Suprapubic skin (tissue), 4 donors: Measurements from ENCODE around the gene TBL2. TPM values are rescaled to one million over a fixed set of nuclear protein-coding genes. Genes with fewer than 3 reads are reported as not detected.
"Not testable (repeated sequence)": the region's sequence is repeated elsewhere in the genome, so short reads cannot be mapped to it uniquely, and the experiment has no call there.

ENCODE experiments used
- DNase-seq, 2 donors: peaks; one replicate each; pipeline ENCODE4 v3.0.0-alpha.2; 2019; ENCODE audit warnings: low spot score in 2 of 2
- H3K27ac ChIP-seq: fragments of 200-600 bp; sonication (generic); one replicate; pipeline ENCODE4 v1.5.1; 2019
- H3K27me3 ChIP-seq: fragments of 200-600 bp; sonication (generic); one replicate; pipeline ENCODE4 v1.5.1; 2019
- H3K36me3 ChIP-seq: fragments of 200-600 bp; sonication (generic); one replicate; pipeline ENCODE4 v1.5.1; 2019
- H3K4me1 ChIP-seq: fragments of 200-600 bp; sonication (generic); one replicate; pipeline ENCODE4 v1.5.1; 2019
- H3K4me3 ChIP-seq: fragments of 200-600 bp; sonication (generic); one replicate; pipeline ENCODE4 v1.5.1; 2019; ENCODE audit warnings: mild to moderate bottlenecking
- H3K9me3 ChIP-seq: fragments of 200-600 bp; sonication (generic); one replicate; pipeline ENCODE4 v1.5.1; 2019
- EP300 ChIP-seq: sonication (generic); formaldehyde crosslinking; IDR thresholded peaks from one replicate; pipeline ENCODE4 v1.6.1; 2017; ENCODE audit warnings: antibody characterized with exemption
- POLR2A ChIP-seq, 2 donors: fragments of 450-650 bp; IDR thresholded peaks; one replicate each; pipeline ENCODE4 v1.6.1; 2017; ENCODE audit warnings: antibody characterized with exemption in 2 of 2, mild to moderate bottlenecking in 2 of 2, moderate library complexity in 2 of 2
- POLR2AphosphoS5 ChIP-seq, 3 donors: sonication (generic); formaldehyde crosslinking; IDR thresholded peaks; one replicate each; pipeline ENCODE4 v1.6.1; 2017; ENCODE audit warnings: antibody characterized with exemption in 3 of 3
- WGBS: methylation state at CpG from one replicate; pipeline ENCODE4 v1.1.5; 2018; 5-methylcytosine and 5-hydroxymethylcytosine counted together
- total RNA-seq, 4 donors: library from RNA; depleted of rRNA; stranded (reverse); fragments of >200 nt; gene quantifications; one replicate each; pipeline ENCODE4 v1.1.0, GENCODE V29; 2016
- TF ChIP-seq, protein P1 (sequence below), 2 donors: fragments of 200-600 bp in 1 of 2; fragments of 450-650 bp in 1 of 2; sonication (generic) in 1 of 2; IDR thresholded peaks; one replicate each; pipeline ENCODE4 v1.5.1; 2016 to 2019; ENCODE audit warnings: antibody characterized with exemption in 2 of 2, mild to moderate bottlenecking in 1 of 2, moderate library complexity in 1 of 2

Gene TBL2
- total RNA-seq, 4 donors from 2014 or later = 23.3 to 43.3 (median 40.8) TPM

DNA sequence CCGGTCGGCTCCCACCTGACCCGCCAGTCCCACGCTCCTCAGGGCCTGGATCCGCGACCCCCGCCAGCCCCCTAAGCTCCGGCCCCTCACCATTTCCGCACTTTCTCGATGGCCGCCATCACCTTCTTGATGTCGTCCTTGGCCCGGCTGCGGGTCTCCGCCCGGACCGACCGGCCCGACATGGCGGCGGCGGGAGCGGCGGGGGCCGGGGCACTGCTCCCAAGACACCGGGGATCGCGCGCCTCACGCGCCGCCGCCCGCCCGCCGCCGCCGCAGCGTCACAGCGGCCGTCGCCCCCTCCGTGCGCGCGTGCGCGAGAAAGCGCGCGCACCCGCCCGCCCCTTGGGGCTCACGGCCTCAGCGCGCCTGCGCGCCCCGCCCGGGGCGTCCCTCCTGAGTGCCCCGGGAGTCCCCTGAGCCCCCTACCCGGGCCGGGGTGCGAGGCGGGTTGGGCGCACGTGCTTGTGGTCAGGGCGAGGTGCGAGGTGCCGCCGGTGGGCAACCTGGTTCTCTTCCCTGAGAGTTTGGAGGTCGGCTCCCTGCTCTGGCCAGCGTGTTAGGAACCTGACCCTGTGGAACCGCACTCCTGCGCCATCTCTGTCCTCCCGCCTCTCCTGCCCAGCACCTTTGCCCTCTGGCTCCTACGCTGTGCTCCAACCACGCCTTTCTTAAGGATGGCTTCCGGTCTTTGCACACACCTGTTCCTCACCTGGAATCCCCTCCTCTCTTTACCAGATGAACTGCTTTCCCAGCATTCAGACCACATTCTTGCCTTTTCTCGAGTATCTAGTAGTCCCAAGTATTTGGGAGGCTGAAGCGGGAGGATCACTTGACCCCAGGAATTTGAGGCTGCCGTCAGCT lies 20.8 kb downstream of the TBL2 start, which contains the start of gene BCL7B:
Gene BCL7B (minus strand): TSS at position 294 of the 861 bp plus-strand sequence. CDS start 112 bp downstream, at position 182.
- peaks cover 25% of the 10 kb centered on the region for H3K4me1 ChIP-seq
- H3K27ac ChIP-seq = peak within 1 kb of the TSS; percentile 100
- peak; percentile 85 for DNase-seq
- no peaks in the 10 kb centered on the region for H3K9me3 ChIP-seq
- WGBS = 14% methylated on average over 18 of the region's 83 CpGs
- TF ChIP-seq, protein P1, sequence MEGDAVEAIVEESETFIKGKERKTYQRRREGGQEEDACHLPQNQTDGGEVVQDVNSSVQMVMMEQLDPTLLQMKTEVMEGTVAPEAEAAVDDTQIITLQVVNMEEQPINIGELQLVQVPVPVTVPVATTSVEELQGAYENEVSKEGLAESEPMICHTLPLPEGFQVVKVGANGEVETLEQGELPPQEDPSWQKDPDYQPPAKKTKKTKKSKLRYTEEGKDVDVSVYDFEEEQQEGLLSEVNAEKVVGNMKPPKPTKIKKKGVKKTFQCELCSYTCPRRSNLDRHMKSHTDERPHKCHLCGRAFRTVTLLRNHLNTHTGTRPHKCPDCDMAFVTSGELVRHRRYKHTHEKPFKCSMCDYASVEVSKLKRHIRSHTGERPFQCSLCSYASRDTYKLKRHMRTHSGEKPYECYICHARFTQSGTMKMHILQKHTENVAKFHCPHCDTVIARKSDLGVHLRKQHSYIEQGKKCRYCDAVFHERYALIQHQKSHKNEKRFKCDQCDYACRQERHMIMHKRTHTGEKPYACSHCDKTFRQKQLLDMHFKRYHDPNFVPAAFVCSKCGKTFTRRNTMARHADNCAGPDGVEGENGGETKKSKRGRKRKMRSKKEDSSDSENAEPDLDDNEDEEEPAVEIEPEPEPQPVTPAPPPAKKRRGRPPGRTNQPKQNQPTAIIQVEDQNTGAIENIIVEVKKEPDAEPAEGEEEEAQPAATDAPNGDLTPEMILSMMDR (IDR thresholded peaks at IDR 0.05) = no peak
- no peak for TF ChIP-seq EP300
- peak; percentile 46 to 79 for TF ChIP-seq POLR2A (IDR thresholded peaks at IDR 0.05)
- TF ChIP-seq POLR2AphosphoS5 (IDR thresholded peaks at IDR 0.05) = peak in 1 of 3 donors; percentile 67
- no peaks in the 10 kb centered on the region for H3K27me3 ChIP-seq
- peaks cover 13% of the 10 kb centered on the region for H3K36me3 ChIP-seq
- H3K4me3 ChIP-seq = peak within 1 kb of the TSS; percentile 86

DNA sequence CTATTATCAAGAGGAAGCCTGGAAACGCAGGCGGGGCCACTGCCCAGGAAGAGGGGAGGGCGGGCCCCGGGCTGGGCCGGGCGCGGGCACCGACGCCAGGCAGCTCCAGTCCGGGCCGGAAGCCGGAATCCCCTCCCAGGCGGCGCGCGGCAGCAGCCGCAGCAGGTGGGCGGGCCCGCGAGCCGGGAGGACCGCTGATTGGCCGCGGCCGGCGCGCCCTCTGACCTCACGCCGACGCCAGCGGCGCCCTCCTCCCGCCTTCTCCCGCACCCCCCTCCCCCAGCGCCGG lies 21.3 kb downstream of the TBL2 start:
- whole genome bisulfite sequencing = no CpG with 5 or more reads among the region's 36 CpGs
- no peaks in the 10 kb centered on the region for H3K9me3 ChIP-seq
- peaks cover 19% of the 10 kb centered on the region for H3K36me3 ChIP-seq
- no peaks in the 10 kb centered on the region for H3K27me3 ChIP-seq
- TF ChIP-seq EP300 (no peak), POLR2AphosphoS5 (IDR thresholded peaks at IDR 0.05) (no peak), POLR2A (IDR thresholded peaks at IDR 0.05) (no peak)
- TF ChIP-seq, protein P1 (IDR thresholded peaks at IDR 0.05) = no peak
- H3K4me3 ChIP-seq = peak overlapping the region; percentile 86
- H3K27ac ChIP-seq = peak overlapping the region; percentile 100
- peaks cover 25% of the 10 kb centered on the region for H3K4me1 ChIP-seq
- DNase-seq = peak; percentile 95 to 96

DNA sequence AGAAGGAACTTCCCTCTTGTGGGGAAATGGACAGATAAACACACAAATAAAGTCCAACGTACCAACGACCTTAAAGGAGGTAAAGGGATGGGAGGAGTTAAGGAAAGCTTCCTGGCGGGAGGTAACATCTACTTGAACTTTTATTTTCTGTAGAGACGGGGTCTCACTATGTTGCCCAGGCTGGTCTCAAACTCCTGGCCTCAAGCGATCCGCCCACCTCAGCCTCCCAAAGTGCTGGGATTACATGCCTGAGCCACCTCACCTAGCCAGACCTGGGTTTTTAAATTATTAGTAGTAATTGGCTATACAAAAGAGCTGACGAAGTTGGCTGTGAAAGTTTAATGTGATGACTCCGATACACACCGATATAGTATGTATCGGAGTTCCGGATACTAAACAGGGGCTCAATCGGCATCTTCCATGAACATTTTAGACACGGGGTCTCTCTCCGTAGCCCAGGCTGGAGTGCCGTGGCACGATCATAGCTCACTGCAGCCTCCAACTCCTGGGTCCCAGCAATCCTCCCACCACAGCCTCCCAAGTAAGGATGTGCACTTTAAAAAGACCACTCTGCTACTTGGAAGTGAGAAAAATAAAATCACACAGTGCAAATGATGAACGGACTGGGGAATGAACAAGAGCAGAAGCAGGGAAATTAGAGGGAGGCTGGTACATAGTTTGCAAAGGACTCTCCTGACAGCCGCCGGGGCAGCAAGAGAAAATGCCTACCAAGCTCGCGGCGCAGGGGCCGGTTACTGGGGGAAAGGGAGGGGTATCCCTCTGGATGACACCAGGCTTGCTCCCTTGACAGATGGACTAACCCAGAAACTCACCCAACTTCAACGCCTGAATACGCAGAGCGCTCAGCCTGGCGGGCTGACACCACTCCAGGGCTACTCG lies 21.9 kb downstream of the TBL2 start:
- DNase-seq = no peak
- 15% methylated on average over 28 of the region's 28 CpGs for whole genome bisulfite sequencing
- Histone ChIP-seq H3K36me3 (peaks cover 25% of the 10 kb centered on the region), H3K27me3 (no peaks in the 10 kb centered on the region), H3K27ac (peak overlapping the region; percentile 100), H3K4me1 (peaks cover 25% of the 10 kb centered on the region), H3K9me3 (no peaks in the 10 kb centered on the region), H3K4me3 (peak overlapping the region; percentile 86)
- TF ChIP-seq EP300 (no peak), POLR2A (IDR thresholded peaks at IDR 0.05) (no peak), POLR2AphosphoS5 (IDR thresholded peaks at IDR 0.05) (no peak)
- TF ChIP-seq, protein P1 (IDR thresholded peaks at IDR 0.05) = no peak

DNA sequence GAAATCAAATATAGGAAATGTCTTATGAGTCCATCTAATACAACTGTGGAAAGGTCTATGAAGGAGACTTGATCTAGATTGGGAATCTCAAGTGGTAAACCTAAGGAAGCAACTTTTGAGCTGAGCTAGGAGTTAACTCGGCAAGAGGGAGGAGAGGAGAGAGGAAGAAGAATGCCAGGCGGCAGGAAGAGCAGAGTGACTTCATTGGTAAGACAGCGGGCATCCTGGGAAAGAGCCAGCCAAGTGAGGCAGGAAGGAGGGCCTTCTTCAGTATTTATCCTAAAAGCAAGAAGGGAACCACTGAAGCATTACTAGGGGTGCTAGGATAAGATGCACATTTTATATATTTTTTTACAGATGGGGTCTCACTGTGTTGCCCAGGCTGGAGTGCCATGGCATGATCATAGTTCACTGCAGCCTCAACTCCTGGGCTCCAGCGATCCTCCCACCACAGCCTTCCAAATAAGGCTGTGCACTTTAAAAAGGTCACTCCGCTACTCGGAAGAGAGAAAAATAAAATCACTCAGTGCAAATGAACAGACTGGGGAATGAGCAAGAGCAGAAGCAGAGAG lies 22.9 kb downstream of the TBL2 start:
- TF ChIP-seq, protein P1 (IDR thresholded peaks at IDR 0.05) = no peak
- no peak for TF ChIP-seq POLR2A (IDR thresholded peaks at IDR 0.05)
- TF ChIP-seq EP300 = no peak
- no peak for TF ChIP-seq POLR2AphosphoS5 (IDR thresholded peaks at IDR 0.05)
- Histone ChIP-seq H3K27me3 (no peaks in the 10 kb centered on the region), H3K4me1 (peaks cover 25% of the 10 kb centered on the region), H3K27ac (no peak overlapping the region), H3K4me3 (peak overlapping the region; percentile 86), H3K9me3 (no peaks in the 10 kb centered on the region), H3K36me3 (peaks cover 32% of the 10 kb centered on the region)
- 34% methylated on average over 6 of the region's 6 CpGs for whole genome bisulfite sequencing
- DNase-seq = no peak

DNA sequence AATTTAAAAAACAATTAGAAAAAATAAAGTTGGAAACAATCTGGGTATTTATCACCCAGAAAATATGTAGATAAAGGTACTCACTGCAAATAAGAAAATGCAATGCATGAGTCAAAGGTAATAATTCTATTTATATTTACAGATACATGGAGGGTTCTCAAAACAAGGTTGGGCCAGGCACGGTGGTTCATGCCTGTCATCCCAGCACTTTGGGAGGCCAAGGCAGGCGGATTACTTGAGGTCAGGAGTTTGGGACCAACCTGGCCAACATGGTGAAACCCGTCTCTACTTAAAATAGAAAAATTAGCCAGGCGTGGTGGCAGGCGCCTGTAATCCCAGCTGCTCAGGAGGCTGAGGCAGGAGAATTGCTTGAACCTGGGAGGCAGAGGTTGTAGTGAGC lies 28.3 kb downstream of the TBL2 start:
- peaks cover 38% of the 10 kb centered on the region for H3K36me3 ChIP-seq
- H3K9me3 ChIP-seq, H3K27me3 ChIP-seq, H3K4me3 ChIP-seq, H3K4me1 ChIP-seq, DNase-seq, H3K27ac ChIP-seq: not testable (repeated sequence)
- WGBS = 89% methylated on average over 5 of the region's 5 CpGs
